GF-D8 (cell line): ENCODE results near the gene SEMA6C.
A peak's percentile ranks its signal among the peaks of the same experiment; 100 is the strongest.

Source experiments
- DNase-seq: peaks from one replicate; lab custom pipeline; 2025; lab: John Stamatoyannopoulos, UW

Gene SEMA6C

GRCh38 chr1:151158326-151158725, 11.9 kb upstream of the SEMA6C start:
- DNase-seq = peak; percentile 10

GRCh38 chr1:151157067-151157531, 10.7 kb upstream of the SEMA6C start:
- DNase-seq = peak; percentile 97

GRCh38 chr1:151156515-151156819, 10.0 kb upstream of the SEMA6C start, which contains the start of gene TNFAIP8L2:
TNFAIP8L2 (plus strand) TSS chr1:151156649; CDS start chr1:151158698, 2,049 bp downstream.
- peak; percentile 78 for DNase-seq

GRCh38 chr1:151147665-151148064, 1.2 kb upstream of the SEMA6C start:
- no peak for DNase-seq

- no peak for DNase-seq
Observed at GRCh38 chr1:151147132-151147503, 687 bp upstream of the SEMA6C start.

GRCh38 chr1:151146072-151146411, 389 bp downstream of the SEMA6C start:
- no peak for DNase-seq

GRCh38 chr1:151145304-151146071, 943 bp downstream of the SEMA6C start:
- no peak for DNase-seq

DNA sequence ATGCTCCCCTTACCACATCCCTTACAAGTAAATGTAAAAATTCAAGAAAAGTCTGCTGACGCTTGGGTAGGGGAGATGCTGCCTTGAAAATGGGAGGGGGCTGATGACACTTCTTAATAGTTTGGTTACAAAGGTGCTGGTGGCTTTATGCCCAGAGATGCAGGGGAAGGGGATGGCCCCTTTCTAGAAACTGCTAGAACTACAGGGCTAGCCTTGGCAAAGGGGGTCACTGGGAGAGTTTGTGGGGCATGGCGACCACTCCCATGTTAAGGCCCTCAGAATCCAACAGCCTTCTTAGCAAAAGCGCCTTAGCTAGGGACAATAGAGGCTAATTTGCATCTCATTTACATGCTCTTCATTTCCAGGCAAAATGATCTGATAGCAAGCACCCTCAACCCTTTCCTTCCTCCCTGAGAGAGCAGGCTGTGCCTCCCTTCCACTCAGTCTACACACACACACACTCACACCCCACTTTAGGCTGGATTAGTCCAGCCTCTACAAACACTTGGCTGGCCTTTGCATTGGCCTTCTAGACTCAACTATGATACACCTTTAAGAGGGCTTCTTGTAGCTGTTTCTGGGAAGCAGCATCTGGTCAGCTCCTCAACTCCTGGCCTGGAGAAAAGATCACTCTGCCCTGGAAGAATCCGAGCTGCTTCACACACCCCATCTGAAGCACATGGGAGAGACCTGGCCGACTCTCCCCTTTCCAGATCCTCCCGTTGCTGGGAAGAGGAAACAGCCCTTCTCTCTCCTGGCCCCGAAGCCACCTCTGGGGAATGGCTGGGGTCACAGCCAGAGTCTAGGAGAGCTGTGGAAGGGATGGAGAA, 1.7 kb downstream of the SEMA6C start:
- DNase-seq = no peak

GRCh38 chr1:151143986-151144385, 2.4 kb downstream of the SEMA6C start:
- DNase-seq = no peak

DNA sequence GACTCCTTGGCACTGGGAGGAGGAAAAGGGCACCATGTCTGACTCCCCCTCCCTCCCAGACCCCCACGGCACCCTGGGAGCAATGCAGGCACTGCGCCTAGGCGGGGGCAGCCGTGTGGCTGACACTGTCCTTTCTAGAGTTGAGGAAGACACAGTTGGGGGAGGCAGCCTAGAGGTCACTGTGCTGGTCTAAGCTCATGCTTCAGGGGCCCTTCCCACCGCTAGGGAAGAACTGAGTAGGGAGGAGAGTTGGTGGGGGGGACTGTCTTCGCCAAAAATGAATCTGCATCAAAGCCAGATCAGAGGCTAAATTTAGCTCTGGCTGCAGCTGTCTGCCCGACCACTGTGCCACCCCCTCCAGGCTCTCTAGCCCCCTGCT, 3.4 kb downstream of the SEMA6C start:
- no peak for DNase-seq

GRCh38 chr1:151142411-151143056, 3.9 kb downstream of the SEMA6C start:
- DNase-seq = no peak

DNA sequence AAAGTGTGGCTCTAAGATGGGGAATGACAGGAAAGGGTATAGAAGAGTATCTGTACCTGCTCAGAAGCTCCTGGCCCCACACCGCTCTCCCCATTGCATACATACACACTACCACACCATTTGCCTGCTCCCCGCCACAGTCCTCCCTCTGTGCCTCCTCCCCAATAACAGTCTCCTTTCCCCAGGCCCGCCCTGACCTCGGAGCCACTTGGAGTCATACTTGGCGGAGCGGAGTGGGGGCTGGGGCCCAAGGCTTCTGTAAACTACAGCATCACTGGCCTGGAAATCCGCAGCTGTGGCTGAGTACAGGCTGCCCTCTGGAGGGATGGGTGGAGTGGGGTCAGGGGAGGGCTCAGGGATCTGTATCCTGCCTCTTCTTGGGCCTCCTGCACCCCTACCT, 8.6 kb downstream of the SEMA6C start:
- no peak for DNase-seq

DNA sequence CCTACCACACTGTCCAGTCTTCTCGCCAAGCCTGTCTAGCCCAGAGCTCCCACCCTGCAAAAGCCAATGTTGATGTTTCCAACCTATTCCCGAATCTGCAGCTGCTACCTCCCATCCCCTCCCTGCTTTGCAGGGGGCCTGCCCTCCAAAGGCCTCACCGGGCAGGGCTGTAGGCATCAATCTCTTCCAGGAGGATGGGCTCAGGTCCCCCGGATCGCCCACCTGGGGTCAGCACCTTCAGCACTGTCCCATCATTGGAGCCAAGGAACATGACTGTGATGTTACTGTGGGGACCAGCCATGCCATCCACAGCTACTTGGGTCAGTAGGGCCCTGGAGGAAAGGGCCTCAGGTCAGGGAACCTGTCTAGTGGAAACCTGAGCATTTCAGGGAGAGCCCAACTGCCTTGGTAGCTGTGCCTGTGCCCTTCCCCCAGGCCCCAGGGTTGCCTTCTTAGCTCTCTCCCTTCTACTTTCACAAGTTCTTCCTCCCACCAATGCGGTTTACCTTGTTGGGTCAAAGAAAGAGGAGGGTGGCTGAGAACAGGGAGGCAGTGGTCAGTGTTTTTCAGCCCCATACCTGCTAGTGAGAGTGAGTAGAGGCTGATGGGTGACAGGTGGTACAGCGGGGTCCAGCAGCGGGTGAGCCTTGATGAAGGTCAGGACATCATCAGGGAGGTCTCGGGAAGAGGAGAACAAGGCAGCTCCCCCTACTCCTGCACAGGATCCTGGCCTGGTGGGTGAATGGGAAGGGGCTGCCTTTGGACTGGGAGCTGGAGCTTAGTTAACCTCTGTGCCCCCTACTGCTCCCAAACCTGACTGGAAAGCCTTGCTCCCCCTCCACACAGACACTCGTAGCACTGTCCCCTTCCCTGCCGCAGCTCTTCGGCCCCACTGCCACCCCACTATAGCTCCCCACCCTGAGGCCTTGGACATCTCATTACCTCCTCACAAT, 10.7 kb downstream of the SEMA6C start:
- no peak for DNase-seq

- no peak for DNase-seq
Observed at GRCh38 chr1:151134991-151135390, 11.4 kb downstream of the SEMA6C start.

DNA sequence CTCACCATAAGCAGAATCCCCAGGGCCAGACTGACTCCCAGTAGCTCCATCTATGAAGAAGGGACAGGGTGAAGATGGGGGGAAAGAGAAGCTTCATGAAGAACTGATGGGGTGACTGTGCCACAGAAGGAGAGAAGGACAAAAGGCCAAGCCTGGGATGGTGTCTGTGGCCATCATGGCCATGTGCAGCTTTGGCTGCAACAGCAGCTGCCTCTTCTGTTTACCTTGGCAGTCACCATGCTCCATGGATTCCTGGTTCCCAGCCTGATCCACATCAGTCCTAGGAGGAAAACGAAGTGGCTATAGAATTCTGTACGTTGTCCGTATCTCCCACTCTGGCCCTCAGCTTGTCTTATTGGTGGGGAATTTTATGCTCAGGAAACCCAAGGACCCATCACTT, 12.0 kb downstream of the SEMA6C start:
- no peak for DNase-seq

DNA sequence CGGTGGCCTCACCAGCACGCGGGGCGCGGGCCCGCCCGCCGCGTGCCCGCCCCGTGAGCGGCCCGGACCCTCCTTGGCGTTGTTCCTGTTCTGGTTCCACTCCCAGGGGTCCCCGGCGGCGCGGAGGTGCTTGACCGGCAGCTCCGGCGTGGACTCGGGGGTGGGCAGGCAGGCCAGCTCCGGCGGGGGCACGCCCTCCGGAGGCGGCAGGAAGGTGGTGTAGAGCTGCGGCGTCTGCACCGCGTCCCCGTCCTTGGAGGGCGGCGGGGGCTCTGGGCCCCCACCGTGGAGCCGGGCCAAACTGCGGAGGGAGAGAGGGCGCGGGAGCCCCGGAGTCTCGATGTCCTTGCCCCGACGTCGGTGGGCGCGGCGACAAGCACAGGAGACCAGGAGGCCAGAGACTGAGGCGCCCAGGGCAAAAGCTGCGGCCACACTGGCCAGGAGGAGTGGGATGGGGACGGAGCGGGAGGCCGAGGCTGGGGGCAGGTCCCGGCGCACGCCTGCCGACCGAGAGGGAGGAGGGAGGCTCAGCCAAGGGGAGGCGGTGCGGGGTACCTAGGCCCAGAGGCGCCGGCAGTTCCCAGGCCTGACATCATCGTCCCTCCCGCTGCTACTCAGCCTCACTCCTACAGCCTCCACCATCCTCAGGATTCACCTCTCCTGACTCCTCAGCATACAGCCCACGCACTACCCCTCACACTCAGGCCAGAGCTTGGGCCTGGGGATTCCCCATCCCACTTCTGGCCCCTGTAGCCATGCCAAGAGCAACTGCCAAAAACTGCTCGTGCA, 13.2 kb downstream of the SEMA6C start:
- DNase-seq = no peak

GRCh38 chr1:151132335-151133017, 14.0 kb downstream of the SEMA6C start:
- no peak for DNase-seq

DNA sequence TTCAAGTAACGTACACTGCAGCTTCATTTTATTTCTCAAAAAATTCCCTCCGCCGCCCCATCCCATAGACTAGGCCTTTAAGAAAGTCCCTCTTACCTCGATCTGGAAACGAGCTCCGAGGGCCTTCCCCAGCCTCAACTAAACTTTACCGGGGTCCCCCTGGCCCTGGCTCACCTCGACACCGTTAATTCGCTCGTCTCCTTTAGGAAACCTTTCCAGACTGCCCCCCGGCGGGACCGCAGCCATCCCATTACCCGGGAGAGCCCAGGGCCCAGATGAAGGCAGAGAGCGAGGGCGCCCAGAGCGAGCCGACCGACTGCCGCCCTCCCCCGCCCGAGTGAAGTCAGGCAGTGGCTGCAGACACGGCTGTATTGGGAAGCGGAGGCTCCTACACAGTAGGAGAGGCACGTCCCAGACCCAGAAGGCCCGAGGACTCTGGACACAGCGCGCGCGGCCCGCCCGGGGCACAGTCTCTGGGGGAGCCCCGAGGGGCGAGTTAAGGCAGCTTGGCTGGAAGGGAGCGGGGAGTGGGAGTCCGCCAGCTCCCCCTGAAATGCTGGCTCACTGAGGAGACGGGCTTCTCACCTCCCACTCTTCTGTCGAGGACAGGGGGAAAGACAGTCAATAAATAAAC, 14.6 kb downstream of the SEMA6C start:
- DNase-seq = no peak

DNA sequence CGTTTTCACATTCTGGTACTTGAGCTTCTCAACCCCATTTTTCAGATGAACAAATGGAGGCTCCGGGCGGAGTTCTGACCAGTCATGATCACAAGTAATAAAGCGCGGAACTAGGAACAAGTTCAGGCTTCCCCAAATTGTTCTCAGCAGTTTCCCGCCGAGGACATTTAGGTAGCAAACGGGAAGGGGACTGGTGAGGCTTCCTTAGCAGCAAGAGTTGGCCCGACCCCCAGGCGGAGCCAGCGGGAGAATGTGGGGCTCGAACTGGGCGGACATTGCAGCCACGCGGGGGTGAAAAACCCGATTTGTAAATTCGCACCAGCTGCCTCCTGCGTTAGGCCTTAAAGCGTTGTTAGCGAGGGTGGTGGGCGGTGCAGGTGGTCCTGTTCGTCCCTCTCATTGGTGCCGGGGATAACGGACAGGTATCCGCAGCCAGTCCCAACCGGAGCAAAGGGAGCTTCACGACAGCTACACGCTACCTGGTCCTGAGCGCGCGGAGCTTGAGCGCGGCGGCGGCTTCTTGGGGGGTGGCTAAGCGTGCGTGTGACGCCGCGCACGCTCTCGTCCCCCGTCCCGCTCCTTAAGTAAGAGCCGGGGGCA, 15.3 kb downstream of the SEMA6C start:
- DNase-seq = no peak

DNA sequence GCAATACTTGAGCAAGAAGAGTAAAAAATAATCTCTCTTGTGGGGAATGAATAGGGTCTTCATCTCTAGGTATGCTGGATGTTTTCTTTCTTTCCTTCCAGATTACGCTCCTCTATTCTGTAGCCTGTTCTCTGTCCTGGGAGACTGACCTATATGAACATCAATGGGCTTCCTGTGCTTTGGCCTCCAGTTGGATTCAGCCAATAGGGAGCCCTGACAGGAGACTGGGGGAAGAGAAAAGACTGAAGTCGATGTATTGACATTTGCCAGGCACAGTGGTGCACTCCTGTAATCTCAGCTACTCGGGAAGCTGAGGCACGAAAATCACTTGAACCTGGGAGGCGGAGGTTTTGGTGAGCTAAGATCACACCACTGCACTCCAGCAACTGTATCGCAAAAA, 17.6 kb downstream of the SEMA6C start:
- DNase-seq = no peak
